ENCODE results near the gene IQGAP2.

IQGAP2 gene

GRCh38 chr5:76692651-76693050, 289.6 kb downstream of the IQGAP2 start:
- Histone ChIP-seq H3K4me1 (ENCODE audit: control insufficient read depth in 2 of 2, insufficient read depth in 1 of 2, low read depth in 1 of 2, low read length in 2 of 2) (peaks cover 2 to 5% of the 10 kb centered on the region in 2 donors), H3K9ac (ENCODE audit: low read depth, low read length, poor library complexity) (no peak overlapping the region), H2BK5ac (ENCODE audit: low read length) (no peak overlapping the region), H3K18ac (ENCODE audit: low read length) (no peak overlapping the region), H3K14ac (ENCODE audit: low read length) (no peak overlapping the region), H2AK5ac (ENCODE audit: low read depth, low read length) (no peak overlapping the region), H3K4me2 (ENCODE audit: insufficient read depth, low read length, poor library complexity, severe bottlenecking) (no peak overlapping the region), H3K27me3 (ENCODE audit: control insufficient read depth in 3 of 3, insufficient read depth in 3 of 3, low read depth in 1 of 3, low read length in 3 of 3) (no peaks in the 10 kb centered on the region), H3K36me3 (replicated peaks in 1 of 2; ENCODE audit: control insufficient read depth in 2 of 2, insufficient read depth in 2 of 2, low read length in 2 of 2) (peaks cover 0 to 51% of the 10 kb centered on the region in 2 donors), H3K79me1 (ENCODE audit: low read depth, low read length) (no peaks in the 10 kb centered on the region), H3K27ac (replicated peaks; ENCODE audit: low read length) (no peak overlapping the region), H3K4me3 (ENCODE audit: low read length in 2 of 2) (no peak overlapping the region), H3K9me3 (replicated peaks in 1 of 2; ENCODE audit: control insufficient read depth in 2 of 2, insufficient read depth in 1 of 2, low read depth in 1 of 2, low read length in 2 of 2) (peaks cover 0 to under 1% of the 10 kb centered on the region in 2 donors), H2BK12ac (ENCODE audit: low read length) (no peak overlapping the region), H2BK15ac (ENCODE audit: low read length) (no peak overlapping the region), H2BK120ac (ENCODE audit: low read depth, low read length) (no peak overlapping the region), H3K23ac (ENCODE audit: low read depth, low read length, poor library complexity) (no peak overlapping the region), H4K91ac (ENCODE audit: low read depth, low read length, poor library complexity) (no peak overlapping the region), H3K4ac (ENCODE audit: low read length) (no peak overlapping the region), H4K8ac (ENCODE audit: low read depth, low read length) (no peak overlapping the region), H2AFZ (ENCODE audit: low read length) (no peak overlapping the region)
- no peak for DNase-seq (ENCODE audit: low spot score)
- WGBS, 2 donors (ENCODE audit: extremely low coverage in 2 of 2, insufficient read length in 2 of 2, insufficient replicate concordance in 1 of 2), result no CpG with 5 or more reads among the region's 3 CpGs

GRCh38 chr5:76693141-76693540, 290.1 kb downstream of the IQGAP2 start:
- no peak overlapping the region for H2BK5ac ChIP-seq (ENCODE audit: low read length)
- H2AFZ ChIP-seq (ENCODE audit: low read length), result no peak overlapping the region
- H3K4ac ChIP-seq (ENCODE audit: low read length), result no peak overlapping the region
- no peak overlapping the region for H3K9ac ChIP-seq (ENCODE audit: low read depth, low read length, poor library complexity)
- no peak for DNase-seq (ENCODE audit: low spot score)
- peaks cover 0 to 5% of the 10 kb centered on the region in 2 donors for H3K9me3 ChIP-seq (replicated peaks in 1 of 2; ENCODE audit: control insufficient read depth in 2 of 2, insufficient read depth in 1 of 2, low read depth in 1 of 2, low read length in 2 of 2)
- H3K4me3 ChIP-seq (ENCODE audit: low read length in 2 of 2), result no peak overlapping the region
- H2BK12ac ChIP-seq (ENCODE audit: low read length), result no peak overlapping the region
- H3K79me1 ChIP-seq (ENCODE audit: low read depth, low read length), result no peaks in the 10 kb centered on the region
- no peak overlapping the region for H3K27ac ChIP-seq (replicated peaks; ENCODE audit: low read length)
- H3K36me3 ChIP-seq (replicated peaks in 1 of 2; ENCODE audit: control insufficient read depth in 2 of 2, insufficient read depth in 2 of 2, low read length in 2 of 2), result peaks cover 0 to 51% of the 10 kb centered on the region in 2 donors
- H4K8ac ChIP-seq (ENCODE audit: low read depth, low read length), result no peak overlapping the region
- no peaks in the 10 kb centered on the region for H3K27me3 ChIP-seq (ENCODE audit: control insufficient read depth in 3 of 3, insufficient read depth in 3 of 3, low read depth in 1 of 3, low read length in 3 of 3)
- H3K23ac ChIP-seq (ENCODE audit: low read depth, low read length, poor library complexity), result no peak overlapping the region
- H2BK15ac ChIP-seq (ENCODE audit: low read length), result no peak overlapping the region
- H2AK5ac ChIP-seq (ENCODE audit: low read depth, low read length), result no peak overlapping the region
- no CpG with 5 or more reads among the region's 3 CpGs for WGBS, 2 donors (ENCODE audit: extremely low coverage in 2 of 2, insufficient read length in 2 of 2, insufficient replicate concordance in 1 of 2)
- H3K14ac ChIP-seq (ENCODE audit: low read length), result no peak overlapping the region
- H2BK120ac ChIP-seq (ENCODE audit: low read depth, low read length), result no peak overlapping the region
- H3K4me2 ChIP-seq (ENCODE audit: insufficient read depth, low read length, poor library complexity, severe bottlenecking), result no peak overlapping the region
- H4K91ac ChIP-seq (ENCODE audit: low read depth, low read length, poor library complexity), result no peak overlapping the region
- no peak overlapping the region for H3K18ac ChIP-seq (ENCODE audit: low read length)
- peaks cover 2 to 5% of the 10 kb centered on the region in 2 donors for H3K4me1 ChIP-seq (ENCODE audit: control insufficient read depth in 2 of 2, insufficient read depth in 1 of 2, low read depth in 1 of 2, low read length in 2 of 2)

- Histone ChIP-seq H3K36me3 (replicated peaks in 1 of 2; ENCODE audit: control insufficient read depth in 2 of 2, insufficient read depth in 2 of 2, low read length in 2 of 2) (peaks cover 0 to 54% of the 10 kb centered on the region in 2 donors), H2BK5ac (ENCODE audit: low read length) (no peak overlapping the region), H3K4me2 (ENCODE audit: insufficient read depth, low read length, poor library complexity, severe bottlenecking) (no peak overlapping the region), H3K4me1 (ENCODE audit: control insufficient read depth in 2 of 2, insufficient read depth in 1 of 2, low read depth in 1 of 2, low read length in 2 of 2) (peaks cover 2 to 5% of the 10 kb centered on the region in 2 donors), H3K9me3 (replicated peaks in 1 of 2; ENCODE audit: control insufficient read depth in 2 of 2, insufficient read depth in 1 of 2, low read depth in 1 of 2, low read length in 2 of 2) (peaks cover 0 to 8% of the 10 kb centered on the region in 2 donors), H3K4ac (ENCODE audit: low read length) (no peak overlapping the region), H2BK15ac (ENCODE audit: low read length) (no peak overlapping the region), H2BK120ac (ENCODE audit: low read depth, low read length) (no peak overlapping the region), H4K8ac (ENCODE audit: low read depth, low read length) (no peak overlapping the region), H3K9ac (ENCODE audit: low read depth, low read length, poor library complexity) (no peak overlapping the region), H3K18ac (ENCODE audit: low read length) (no peak overlapping the region), H4K91ac (ENCODE audit: low read depth, low read length, poor library complexity) (no peak overlapping the region), H3K4me3 (ENCODE audit: low read length in 2 of 2) (no peak overlapping the region), H2AFZ (ENCODE audit: low read length) (no peak overlapping the region), H3K27me3 (ENCODE audit: control insufficient read depth in 3 of 3, insufficient read depth in 3 of 3, low read depth in 1 of 3, low read length in 3 of 3) (no peaks in the 10 kb centered on the region), H3K14ac (ENCODE audit: low read length) (no peak overlapping the region), H2AK5ac (ENCODE audit: low read depth, low read length) (no peak overlapping the region), H3K27ac (replicated peaks; ENCODE audit: low read length) (no peak overlapping the region), H3K23ac (ENCODE audit: low read depth, low read length, poor library complexity) (no peak overlapping the region), H2BK12ac (ENCODE audit: low read length) (no peak overlapping the region), H3K79me1 (ENCODE audit: low read depth, low read length) (no peaks in the 10 kb centered on the region)
- no peak for DNase-seq (ENCODE audit: low spot score)
- WGBS, 2 donors (ENCODE audit: extremely low coverage in 2 of 2, insufficient read length in 2 of 2, insufficient replicate concordance in 1 of 2), result no CpG with 5 or more reads among the region's 2 CpGs
Measured at GRCh38 chr5:76694317-76694716, 291.2 kb downstream of the IQGAP2 start.

GRCh38 chr5:76695346-76695745, 292.3 kb downstream of the IQGAP2 start:
- Histone ChIP-seq H3K4me1 (ENCODE audit: control insufficient read depth in 2 of 2, insufficient read depth in 1 of 2, low read depth in 1 of 2, low read length in 2 of 2) (peaks cover 2 to 5% of the 10 kb centered on the region in 2 donors), H2AK5ac (ENCODE audit: low read depth, low read length) (no peak overlapping the region), H3K14ac (ENCODE audit: low read length) (no peak overlapping the region), H3K18ac (ENCODE audit: low read length) (no peak overlapping the region), H2BK5ac (ENCODE audit: low read length) (no peak overlapping the region), H2BK120ac (ENCODE audit: low read depth, low read length) (no peak overlapping the region), H3K4me3 (ENCODE audit: low read length in 2 of 2) (no peak overlapping the region), H3K4me2 (ENCODE audit: insufficient read depth, low read length, poor library complexity, severe bottlenecking) (no peak overlapping the region), H3K79me1 (ENCODE audit: low read depth, low read length) (no peaks in the 10 kb centered on the region), H3K9me3 (replicated peaks in 1 of 2; ENCODE audit: control insufficient read depth in 2 of 2, insufficient read depth in 1 of 2, low read depth in 1 of 2, low read length in 2 of 2) (peaks cover 0 to 8% of the 10 kb centered on the region in 2 donors), H2AFZ (ENCODE audit: low read length) (no peak overlapping the region), H4K91ac (ENCODE audit: low read depth, low read length, poor library complexity) (no peak overlapping the region), H3K27ac (replicated peaks; ENCODE audit: low read length) (no peak overlapping the region), H2BK12ac (ENCODE audit: low read length) (no peak overlapping the region), H3K36me3 (replicated peaks in 1 of 2; ENCODE audit: control insufficient read depth in 2 of 2, insufficient read depth in 2 of 2, low read length in 2 of 2) (peaks cover 0 to 52% of the 10 kb centered on the region in 2 donors), H3K23ac (ENCODE audit: low read depth, low read length, poor library complexity) (no peak overlapping the region), H2BK15ac (ENCODE audit: low read length) (no peak overlapping the region), H3K27me3 (ENCODE audit: control insufficient read depth in 3 of 3, insufficient read depth in 3 of 3, low read depth in 1 of 3, low read length in 3 of 3) (no peaks in the 10 kb centered on the region), H3K4ac (ENCODE audit: low read length) (no peak overlapping the region), H3K9ac (ENCODE audit: low read depth, low read length, poor library complexity) (no peak overlapping the region), H4K8ac (ENCODE audit: low read depth, low read length) (no peak overlapping the region)
- no CpG with 5 or more reads among the region's 6 CpGs for whole genome bisulfite sequencing, 2 donors (ENCODE audit: extremely low coverage in 2 of 2, insufficient read length in 2 of 2, insufficient replicate concordance in 1 of 2)
- DNase-seq (ENCODE audit: low spot score), result no peak

All from neuronal stem cell (in vitro differentiated cells).